ENCODE data around the gene OVCH1. TPM values are rescaled to one million over a fixed set of nuclear protein-coding genes. Genes with fewer than 3 reads are reported as not detected.

Gene OVCH1
- total RNA-seq, 1 donor from 2014 or later = 0.25 TPM

DNA sequence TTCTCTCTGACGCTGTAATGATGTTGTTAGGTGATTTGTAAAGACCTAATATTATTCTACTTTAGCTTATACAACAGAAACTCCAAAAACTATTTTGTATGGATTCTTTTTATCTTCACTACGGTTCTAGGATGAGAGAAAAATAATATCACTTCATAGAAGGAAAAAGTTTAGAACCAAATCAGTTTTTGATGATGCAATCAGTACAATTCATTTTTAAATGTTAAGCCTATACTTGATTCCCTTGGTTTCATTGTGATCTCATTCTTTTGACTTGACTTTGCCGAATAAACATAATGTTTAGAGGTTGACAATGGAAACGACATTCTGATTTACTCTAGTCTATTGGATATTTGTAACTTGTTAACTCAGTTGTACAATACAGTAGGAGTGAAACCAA lies 91.9 kb downstream of the OVCH1 start:
- intact Hi-C loops (cut with DNase I) = no loop called here
- no peaks in the 10 kb centered on the region for H3K4me1 ChIP-seq
- TF ChIP-seq POLR2AphosphoS5 (IDR thresholded peaks at IDR 0.05; ENCODE audit: insufficient read depth in 1 of 2, low read depth in 1 of 2) (no peak), POLR2A (IDR thresholded peaks at IDR 0.05) (no peak)
- TF ChIP-seq, protein P1, sequence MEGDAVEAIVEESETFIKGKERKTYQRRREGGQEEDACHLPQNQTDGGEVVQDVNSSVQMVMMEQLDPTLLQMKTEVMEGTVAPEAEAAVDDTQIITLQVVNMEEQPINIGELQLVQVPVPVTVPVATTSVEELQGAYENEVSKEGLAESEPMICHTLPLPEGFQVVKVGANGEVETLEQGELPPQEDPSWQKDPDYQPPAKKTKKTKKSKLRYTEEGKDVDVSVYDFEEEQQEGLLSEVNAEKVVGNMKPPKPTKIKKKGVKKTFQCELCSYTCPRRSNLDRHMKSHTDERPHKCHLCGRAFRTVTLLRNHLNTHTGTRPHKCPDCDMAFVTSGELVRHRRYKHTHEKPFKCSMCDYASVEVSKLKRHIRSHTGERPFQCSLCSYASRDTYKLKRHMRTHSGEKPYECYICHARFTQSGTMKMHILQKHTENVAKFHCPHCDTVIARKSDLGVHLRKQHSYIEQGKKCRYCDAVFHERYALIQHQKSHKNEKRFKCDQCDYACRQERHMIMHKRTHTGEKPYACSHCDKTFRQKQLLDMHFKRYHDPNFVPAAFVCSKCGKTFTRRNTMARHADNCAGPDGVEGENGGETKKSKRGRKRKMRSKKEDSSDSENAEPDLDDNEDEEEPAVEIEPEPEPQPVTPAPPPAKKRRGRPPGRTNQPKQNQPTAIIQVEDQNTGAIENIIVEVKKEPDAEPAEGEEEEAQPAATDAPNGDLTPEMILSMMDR (IDR thresholded peaks at IDR 0.05) = no peak
- no peaks in the 10 kb centered on the region for H3K36me3 ChIP-seq
- H3K27ac ChIP-seq = no peak overlapping the region
- no peak for DNase-seq (ENCODE audit: extremely low spot score in 2 of 2)
- no peaks in the 10 kb centered on the region for H3K9me3 ChIP-seq
- H3K27me3 ChIP-seq = no peaks in the 10 kb centered on the region
- H3K4me3 ChIP-seq = no peak overlapping the region

DNA sequence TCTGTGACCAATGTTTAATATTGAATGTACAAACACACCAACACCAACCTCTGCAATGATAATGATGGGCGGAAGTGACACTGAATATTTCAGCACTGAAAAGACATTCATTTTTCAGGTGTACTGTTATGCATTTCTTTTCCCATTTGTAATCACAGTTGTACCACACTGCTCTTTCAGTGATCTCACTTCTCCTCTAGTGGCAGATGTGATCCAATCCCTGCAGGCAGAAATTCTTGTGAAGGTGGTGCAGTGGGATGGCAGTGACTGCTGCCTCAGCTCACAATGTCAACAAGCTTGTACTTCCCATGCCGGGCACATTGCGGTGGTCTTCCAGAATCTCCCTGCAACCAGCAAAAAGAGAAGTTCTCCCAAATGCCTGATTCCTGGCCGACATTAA lies 93.5 kb downstream of the OVCH1 start:
- no peak for DNase-seq (ENCODE audit: extremely low spot score in 2 of 2)
- Histone ChIP-seq H3K36me3 (no peaks in the 10 kb centered on the region), H3K27me3 (no peaks in the 10 kb centered on the region), H3K27ac (no peak overlapping the region), H3K9me3 (no peaks in the 10 kb centered on the region), H3K4me1 (no peaks in the 10 kb centered on the region), H3K4me3 (no peak overlapping the region)
- intact Hi-C loops (cut with DNase I) = no loop called here
- no peak for TF ChIP-seq POLR2AphosphoS5 (IDR thresholded peaks at IDR 0.05; ENCODE audit: insufficient read depth in 1 of 2, low read depth in 1 of 2)
- TF ChIP-seq, protein P1 (IDR thresholded peaks at IDR 0.05) = no peak

DNA sequence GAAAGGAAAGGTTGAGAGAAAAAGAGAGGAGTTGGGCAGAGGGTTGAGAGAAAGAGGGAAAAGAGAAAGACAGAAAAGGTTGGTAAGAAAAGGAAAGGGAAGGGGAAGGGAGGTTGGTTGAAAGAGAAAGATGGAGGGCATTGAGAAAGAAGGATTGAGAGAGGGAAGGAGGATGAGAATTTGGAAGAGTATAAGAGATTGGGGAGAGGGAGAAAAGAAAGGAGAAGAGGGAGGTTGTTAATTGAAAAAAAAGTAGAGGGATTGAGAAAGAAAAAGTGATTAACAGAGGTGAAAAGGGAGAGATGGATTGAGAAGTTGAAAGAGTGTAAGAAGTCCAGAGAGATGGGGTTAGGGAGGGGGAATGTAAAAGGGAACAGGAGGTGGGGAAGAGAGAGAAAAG lies 95.0 kb downstream of the OVCH1 start:
- no peaks in the 10 kb centered on the region for H3K9me3 ChIP-seq
- DNase-seq (ENCODE audit: extremely low spot score in 2 of 2) = no peak
- intact Hi-C loops (cut with DNase I) = no loop called here
- H3K4me1 ChIP-seq = no peaks in the 10 kb centered on the region
- TF ChIP-seq POLR2A (IDR thresholded peaks at IDR 0.05) = no peak
- TF ChIP-seq, protein P1 (IDR thresholded peaks at IDR 0.05) = no peak
- TF ChIP-seq POLR2AphosphoS5 (IDR thresholded peaks at IDR 0.05; ENCODE audit: insufficient read depth in 1 of 2, low read depth in 1 of 2) = no peak
- no peak overlapping the region for H3K4me3 ChIP-seq
- H3K27me3 ChIP-seq = no peaks in the 10 kb centered on the region
- no peaks in the 10 kb centered on the region for H3K36me3 ChIP-seq
- no peak overlapping the region for H3K27ac ChIP-seq

DNA sequence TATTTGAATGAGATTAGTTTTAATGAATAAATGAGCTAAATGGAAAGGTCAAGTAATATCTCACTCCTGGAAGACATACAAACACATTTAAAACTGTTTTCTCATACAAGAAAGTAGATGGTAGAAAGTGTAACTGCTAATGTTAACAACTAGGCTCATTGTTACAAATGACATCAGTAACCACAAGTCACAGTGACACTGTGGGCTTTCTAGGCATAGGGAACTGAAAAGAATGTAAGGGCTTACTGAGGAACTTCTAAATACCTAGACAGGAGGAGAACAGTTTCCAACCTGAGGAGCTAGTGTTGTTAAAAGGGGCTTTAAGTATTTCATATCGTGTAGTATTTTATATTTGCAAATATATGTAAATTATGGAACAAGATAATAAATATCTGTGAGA lies 99.0 kb downstream of the OVCH1 start:
- Histone ChIP-seq H3K36me3 (no peaks in the 10 kb centered on the region), H3K9me3 (no peaks in the 10 kb centered on the region), H3K27ac (no peak overlapping the region), H3K27me3 (no peaks in the 10 kb centered on the region), H3K4me3 (no peak overlapping the region), H3K4me1 (no peaks in the 10 kb centered on the region)
- TF ChIP-seq POLR2A (IDR thresholded peaks at IDR 0.05) (no peak), POLR2AphosphoS5 (IDR thresholded peaks at IDR 0.05; ENCODE audit: insufficient read depth in 1 of 2, low read depth in 1 of 2) (no peak)
- TF ChIP-seq, protein P1 (IDR thresholded peaks at IDR 0.05) = no peak
- intact Hi-C loops (cut with DNase I) = no loop called here
- DNase-seq (ENCODE audit: extremely low spot score in 2 of 2) = no peak

DNA sequence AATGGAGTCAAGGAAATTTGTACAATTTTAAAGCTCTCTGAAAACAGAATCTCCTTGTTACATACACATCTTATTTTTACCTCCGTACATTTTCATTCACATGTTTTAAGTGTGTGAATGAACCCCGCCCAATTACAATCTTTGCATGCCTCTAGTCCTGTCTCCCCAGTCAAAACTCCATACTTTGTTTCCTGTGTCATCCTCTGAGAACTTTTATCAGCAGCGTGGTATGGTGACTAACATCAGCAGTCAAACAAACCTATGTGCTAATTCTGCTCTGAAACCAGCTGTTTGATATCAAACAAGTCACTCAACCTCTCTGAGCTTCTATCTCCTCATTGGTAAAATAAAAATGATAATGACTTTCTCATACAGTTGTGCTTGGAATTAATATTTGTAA lies 100.7 kb downstream of the OVCH1 start:
- H3K4me3 ChIP-seq = no peak overlapping the region
- no peaks in the 10 kb centered on the region for H3K9me3 ChIP-seq
- TF ChIP-seq POLR2A (IDR thresholded peaks at IDR 0.05) (no peak), POLR2AphosphoS5 (IDR thresholded peaks at IDR 0.05; ENCODE audit: insufficient read depth in 1 of 2, low read depth in 1 of 2) (no peak)
- TF ChIP-seq, protein P1 (IDR thresholded peaks at IDR 0.05) = no peak
- no peaks in the 10 kb centered on the region for H3K4me1 ChIP-seq
- intact Hi-C loops (cut with DNase I) = no loop called here
- DNase-seq (ENCODE audit: extremely low spot score in 2 of 2) = no peak
- H3K27me3 ChIP-seq = no peaks in the 10 kb centered on the region
- no peak overlapping the region for H3K27ac ChIP-seq
- H3K36me3 ChIP-seq = no peaks in the 10 kb centered on the region
